Cardiac fibroblast (primary cell): Measurements from ENCODE around the gene UTS2.

ENCODE experiments used
- DNase-seq, 2 donors: peaks; one replicate each; pipeline versions ENCODE4 v3.0.0 to v3.0.0-alpha.2; 2010; ENCODE audit warnings: low read depth in 2 of 2
- H3K4me3 ChIP-seq, 2 donors: replicated peaks in 1 of 2; 1 replicate in 1 of 2; 2 replicates in 1 of 2; pipeline ENCODE4 v1.5.1; 2011; ENCODE audit warnings: low read depth in 2 of 2, low read length in 2 of 2, mild to moderate bottlenecking in 2 of 2, moderate library complexity in 1 of 2
- TF ChIP-seq, protein P1 (sequence below): IDR thresholded peaks from one replicate; pipeline ENCODE4 v1.5.1; 2011; ENCODE audit warnings: low read depth, mild to moderate bottlenecking, low read length, inconsistent platforms

The UTS2 gene, protein sequence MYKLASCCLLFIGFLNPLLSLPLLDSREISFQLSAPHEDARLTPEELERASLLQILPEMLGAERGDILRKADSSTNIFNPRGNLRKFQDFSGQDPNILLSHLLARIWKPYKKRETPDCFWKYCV

DNA sequence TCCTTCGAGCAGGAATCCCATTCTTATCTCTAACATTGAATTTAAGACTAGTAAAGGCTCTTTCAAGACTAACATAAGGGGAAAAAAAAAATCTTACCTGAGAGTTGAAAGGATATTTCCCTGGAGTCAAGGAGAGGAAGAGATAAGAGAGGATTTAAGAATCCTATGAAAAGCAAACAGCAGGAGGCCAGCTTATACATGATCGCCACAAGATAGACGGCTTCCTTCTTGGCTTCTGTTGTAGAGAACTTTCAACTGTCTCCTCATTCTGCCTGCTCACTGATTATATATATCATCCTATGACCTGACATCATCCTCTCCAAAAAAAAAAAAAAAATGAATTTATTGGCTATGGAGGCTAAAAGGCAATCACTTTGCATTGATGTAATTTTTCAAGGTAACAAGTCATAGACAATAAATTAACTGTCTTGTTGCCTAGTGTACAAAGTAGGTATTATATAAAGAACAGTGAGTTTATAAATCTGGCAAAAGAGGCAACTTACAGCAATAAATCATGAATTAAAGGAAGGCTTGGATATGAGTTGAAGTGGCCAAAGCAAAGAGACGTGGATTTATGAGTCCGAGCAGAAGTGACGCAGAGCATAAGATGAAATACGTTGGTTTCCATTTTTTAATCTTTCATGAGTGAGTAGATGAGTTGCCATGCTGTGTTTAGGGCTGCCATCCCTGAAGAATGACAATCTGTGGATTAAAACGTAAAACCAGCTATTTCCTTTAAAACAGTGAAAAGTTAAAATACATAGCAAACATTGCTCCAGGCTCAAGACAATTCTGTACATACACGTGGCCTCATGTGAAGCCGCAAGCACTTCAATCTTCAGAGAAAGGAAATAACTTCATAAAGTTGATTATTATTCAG lies at the start of gene UTS2:
TSS of gene UTS2 (minus strand) at position 262 of the 880 bp plus-strand sequence. CDS start at position 200, 62 bp downstream.
- DNase-seq = no peak
- no peak within 1 kb of the TSS for H3K4me3 ChIP-seq
- TF ChIP-seq, protein P1, sequence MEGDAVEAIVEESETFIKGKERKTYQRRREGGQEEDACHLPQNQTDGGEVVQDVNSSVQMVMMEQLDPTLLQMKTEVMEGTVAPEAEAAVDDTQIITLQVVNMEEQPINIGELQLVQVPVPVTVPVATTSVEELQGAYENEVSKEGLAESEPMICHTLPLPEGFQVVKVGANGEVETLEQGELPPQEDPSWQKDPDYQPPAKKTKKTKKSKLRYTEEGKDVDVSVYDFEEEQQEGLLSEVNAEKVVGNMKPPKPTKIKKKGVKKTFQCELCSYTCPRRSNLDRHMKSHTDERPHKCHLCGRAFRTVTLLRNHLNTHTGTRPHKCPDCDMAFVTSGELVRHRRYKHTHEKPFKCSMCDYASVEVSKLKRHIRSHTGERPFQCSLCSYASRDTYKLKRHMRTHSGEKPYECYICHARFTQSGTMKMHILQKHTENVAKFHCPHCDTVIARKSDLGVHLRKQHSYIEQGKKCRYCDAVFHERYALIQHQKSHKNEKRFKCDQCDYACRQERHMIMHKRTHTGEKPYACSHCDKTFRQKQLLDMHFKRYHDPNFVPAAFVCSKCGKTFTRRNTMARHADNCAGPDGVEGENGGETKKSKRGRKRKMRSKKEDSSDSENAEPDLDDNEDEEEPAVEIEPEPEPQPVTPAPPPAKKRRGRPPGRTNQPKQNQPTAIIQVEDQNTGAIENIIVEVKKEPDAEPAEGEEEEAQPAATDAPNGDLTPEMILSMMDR = no peak

DNA sequence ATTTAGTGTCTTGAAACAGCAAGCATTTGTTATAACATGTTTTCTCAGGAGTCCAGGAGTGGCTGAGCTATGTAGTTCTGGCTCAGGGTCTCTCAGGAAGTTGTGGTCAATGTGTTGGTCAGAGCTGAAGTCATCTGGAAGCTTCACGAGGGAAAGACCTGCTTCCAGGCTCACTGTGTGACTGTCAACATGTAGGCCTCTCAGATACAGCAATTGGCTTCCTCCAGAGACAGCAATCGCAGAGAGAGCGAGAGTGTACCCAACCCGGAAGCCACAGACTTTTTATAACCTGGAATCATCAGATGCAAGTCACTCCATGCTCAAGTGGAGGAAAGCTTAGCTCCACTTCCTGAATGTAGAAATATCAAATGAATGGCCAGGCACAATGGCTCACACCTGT lies 46.9 kb upstream of the UTS2 start:
- H3K4me3 ChIP-seq = no peak overlapping the region
- DNase-seq = peak; percentile 39 to 45
- TF ChIP-seq, protein P1 = no peak

DNA sequence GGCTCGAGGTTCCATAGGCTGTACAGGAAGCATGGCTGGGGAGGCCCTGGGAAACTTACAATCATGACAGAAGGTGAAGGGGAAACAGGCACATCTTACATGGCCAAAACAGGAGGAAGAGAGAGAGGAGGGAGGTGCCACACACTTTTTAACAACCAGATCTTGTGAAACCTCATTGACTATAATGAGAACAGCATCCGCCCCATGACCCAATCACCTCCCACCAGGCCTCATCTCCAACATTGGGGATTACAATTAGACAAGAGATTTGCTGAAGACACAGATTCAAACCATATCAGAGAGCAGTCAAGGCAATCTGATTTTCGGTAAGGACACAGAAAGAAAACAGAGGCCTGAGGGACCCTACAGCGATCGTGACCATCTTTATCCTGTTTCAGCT lies 46.1 kb upstream of the UTS2 start:
- H3K4me3 ChIP-seq = no peak overlapping the region
- TF ChIP-seq, protein P1 = no peak
- DNase-seq = no peak

DNA sequence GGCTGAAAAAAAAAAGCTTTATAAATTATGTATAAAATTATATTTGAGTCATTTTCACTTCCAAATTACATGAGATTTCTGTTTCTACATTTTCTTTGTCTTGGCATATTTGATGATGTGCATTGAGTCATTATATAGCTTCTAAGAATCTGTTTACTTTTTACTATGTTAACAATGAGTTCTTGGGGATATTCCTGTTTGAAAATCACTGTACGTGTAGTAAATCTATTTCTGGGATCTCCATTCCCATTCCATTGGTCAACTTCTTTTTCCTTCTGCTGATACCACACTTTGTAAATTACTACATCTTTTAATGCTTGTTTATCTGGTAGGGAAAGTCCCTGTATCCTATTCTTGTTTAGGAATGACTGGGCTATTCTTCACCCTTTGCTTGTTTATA lies 44.1 kb upstream of the UTS2 start:
- TF ChIP-seq, protein P1 = no peak
- H3K4me3 ChIP-seq = no peak overlapping the region
- no peak for DNase-seq

DNA sequence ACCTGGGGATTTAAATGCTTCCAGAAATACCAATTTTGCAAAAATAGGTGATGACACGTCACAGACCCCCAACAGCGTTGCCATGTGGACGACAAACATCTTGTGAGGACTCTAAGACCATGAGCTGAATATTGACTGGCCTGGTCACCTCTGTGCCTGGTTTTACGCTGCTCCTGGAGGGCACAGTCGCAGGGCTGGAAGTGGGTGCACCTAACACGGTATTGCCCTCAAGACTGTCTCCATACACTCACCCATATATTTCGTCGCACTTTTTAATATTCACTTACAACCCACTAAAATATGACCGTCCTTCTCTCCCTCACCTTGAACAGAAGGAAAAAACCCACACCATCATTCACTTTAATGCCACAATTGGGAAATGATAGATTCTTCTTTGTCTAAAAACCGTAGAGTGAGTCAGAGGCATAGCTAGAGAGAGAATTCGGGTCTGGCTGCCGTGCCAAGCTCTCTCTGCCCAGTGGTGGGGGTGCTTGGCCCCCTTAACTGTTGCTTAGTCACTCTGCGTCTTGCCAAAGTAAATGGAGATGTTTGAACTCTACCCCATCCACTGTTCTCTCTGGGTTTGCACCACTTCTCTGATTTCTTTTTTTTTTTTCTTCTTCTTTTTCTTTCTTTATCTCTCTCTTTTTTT lies 40.8 kb upstream of the UTS2 start:
- DNase-seq = peak; percentile 72 to 89

DNA sequence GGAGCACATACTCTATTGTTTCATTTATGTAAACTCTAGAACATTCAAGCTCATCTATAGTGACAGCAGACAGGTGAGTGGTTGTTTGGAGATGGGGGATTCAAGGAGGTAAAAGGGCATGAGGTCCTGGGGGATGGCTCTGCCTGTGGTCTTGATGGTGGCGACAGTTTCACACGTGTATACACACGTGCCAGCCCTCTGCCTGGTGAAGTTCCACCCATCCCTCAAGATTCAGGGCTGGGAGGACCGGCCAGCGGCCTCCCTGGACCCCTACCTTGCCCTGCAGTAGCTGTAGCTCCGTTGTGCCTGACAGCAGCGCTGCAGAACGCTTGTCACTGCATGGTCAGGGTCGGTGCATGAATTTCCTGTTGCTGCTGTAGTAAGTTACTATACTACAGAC lies 38.9 kb upstream of the UTS2 start:
- DNase-seq = no peak
- TF ChIP-seq, protein P1 = no peak
- H3K4me3 ChIP-seq = no peak overlapping the region

More for the DNA sequence above, 40.8 kb upstream of the UTS2 start:
- TF ChIP-seq, protein P1 = no peak
- no peak overlapping the region for H3K4me3 ChIP-seq
